Measurements from ENCODE around the gene FAM167B.

FAM167B gene

DNA sequence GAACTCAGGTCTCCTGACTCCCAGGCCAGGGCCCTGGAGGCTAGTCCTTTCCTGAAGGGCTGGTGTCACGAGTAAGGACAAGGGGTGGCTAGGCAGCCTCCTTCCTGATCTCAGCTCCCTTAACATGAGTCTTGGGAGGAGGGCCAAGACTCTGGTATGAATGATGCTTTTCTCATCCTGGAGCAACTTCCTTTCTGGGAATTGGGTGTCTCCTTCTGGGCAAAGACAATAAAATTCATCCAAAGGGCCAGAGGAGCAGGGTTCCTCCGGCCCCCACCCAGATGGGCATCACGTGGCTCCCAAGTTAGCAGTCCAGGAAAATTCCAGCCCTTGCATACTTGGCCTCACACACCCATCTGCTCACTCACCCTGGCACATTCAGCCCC is at the start of gene FAM167B:
FAM167B (plus strand) TSS at position 335 of the 386 bp plus-strand sequence. CDS start 200 bp downstream, outside the sequence.
- no peak for DNase-seq

DNA sequence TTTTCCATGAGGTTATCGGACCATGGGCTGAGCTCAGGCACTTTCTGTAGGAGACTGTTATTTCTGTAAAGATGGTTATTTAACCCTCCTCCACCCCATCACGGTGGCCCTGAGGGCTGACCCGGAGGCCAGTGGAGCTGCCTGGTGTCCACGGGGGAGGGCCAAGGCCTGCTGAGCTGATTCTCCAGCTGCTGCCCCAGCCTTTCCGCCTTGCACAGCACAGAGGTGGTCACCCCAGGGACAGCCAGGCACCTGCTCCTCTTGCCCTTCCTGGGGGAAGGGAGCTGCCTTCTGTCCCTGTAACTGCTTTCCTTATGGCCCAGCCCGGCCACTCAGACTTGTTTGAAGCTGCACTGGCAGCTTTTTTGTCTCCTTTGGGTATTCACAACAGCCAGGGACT is 49.2 kb upstream of the FAM167B start:
- no peak for DNase-seq

DNA sequence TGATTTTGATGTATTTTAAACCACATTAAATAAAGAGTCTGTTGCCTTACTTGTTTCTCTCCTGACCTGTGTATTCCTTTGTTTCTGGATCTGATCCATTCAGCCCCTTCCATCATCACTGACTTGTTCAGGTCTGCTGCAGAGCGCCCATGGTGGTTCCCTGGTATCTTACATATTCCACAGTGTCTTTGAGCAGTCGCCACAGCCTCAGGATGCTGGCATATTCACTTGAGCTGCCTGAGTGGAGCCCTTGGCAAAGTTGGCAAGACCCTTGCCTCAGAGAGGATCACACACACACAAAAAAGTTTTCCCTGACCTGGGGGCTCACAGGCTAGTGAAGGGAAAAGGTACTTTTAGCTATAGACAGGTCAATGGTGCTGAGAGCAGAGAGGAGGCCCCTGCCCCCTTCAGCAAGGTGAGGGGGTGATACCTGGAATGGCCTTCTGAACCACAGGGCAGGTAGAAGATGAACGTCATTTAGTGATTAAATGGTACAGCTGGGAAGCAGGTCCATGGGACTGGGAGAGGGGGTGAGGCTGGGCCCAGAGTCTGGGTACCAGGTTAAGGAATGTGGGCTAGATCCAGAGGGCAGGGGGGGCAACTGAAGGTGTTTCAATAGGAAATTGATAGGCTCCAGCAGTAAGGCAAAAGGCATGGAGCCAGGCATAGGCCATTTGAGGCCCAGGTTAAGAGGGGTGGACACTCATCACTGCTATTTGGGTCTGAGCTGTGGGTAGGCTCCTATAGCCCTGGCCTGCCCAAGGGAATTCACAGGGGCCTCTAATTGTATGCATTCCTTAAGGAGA is 48.6 kb upstream of the FAM167B start:
- DNase-seq: no peak

DNA sequence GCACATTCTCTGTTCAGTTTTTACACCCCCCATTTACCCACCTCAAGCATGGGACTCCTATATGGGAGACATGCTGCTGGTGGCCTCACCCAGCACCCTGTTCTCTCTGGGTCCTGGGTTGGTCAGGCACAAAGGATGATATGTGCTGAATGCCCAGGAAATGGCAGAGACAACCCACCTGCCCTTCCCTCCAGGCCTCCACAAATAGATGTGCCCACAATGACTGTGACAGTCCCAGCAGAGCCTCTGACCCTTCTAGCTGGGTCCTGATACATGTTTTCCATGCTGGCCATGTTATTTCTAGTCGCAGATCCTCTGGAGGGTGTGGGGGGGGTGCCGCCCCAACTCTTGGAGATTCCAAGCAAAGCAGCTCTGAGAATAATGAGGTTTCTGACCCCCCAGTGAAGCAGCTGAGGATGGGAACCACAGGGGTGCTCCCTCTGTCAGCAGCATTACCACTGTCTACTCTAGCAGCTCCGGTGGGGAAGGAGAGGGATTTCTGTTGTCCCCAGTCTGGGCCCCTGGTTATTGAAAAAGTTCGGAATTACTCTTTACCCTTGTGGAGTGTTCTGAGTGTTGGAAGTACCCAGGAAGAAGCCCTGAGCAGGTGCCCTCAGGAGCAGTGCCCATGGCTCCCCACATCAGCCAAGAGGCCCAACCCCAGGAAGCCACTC is 47.8 kb upstream of the FAM167B start:
- no peak for DNase-seq

DNA sequence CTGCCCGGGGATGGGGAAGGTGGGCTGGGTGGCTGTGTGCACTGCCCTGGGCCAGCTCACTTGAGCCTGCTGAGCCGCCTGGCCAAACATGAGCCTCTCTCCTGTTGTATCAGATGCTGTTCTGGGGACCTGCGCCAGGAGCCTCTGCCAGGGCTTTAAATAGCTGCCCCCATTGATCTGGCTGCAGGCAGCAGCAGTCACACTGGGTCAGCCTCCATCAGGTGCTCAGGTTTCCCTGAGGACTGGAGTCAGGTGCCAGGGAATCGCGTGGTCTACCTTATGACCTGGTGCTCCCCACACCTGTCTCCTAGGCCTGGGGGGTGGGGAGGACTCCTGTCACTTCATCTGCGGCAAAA is 47.3 kb upstream of the FAM167B start:
- no peak for DNase-seq

DNA sequence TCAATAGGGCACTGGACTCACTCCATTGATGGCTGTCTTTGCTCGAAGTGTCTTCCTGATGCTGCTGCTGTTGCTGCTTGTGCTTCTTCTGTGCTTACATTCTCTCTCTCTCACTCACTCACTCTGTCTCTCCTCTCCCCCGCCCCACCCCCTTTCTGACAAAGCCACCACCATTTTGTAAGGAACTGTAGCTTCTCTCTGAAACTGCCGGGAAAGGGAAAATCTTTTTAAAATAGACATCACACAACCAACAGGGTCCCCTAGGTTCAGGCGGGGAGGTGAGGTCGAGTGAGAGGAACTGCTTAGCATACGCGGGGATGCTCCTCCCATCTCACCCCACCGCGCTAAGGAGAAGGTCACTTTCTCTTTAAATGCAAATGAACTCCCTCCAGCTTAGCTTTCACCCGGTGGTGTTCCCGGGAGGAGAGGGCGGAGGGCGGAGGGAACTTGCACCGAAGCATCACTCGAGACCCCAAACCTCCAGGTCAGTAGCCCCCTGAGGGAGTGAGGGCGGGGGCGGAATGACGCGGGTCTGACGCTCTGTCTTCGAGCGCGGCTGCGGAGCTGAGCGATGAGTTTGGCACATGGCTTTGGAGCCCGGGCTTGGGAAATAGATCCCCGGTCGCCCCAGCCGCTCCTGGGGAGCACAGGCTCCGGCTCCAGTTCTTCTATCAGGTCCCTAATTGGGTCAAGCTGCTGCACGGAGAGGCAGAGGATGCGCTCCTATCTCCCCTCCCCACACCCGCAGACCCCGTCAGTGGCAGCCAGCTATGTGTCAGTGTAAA is 46.6 kb upstream of the FAM167B start, which contains the start of gene CCDC28B:
CCDC28B (plus strand) TSS at position 370 of the 785 bp plus-strand sequence. CDS start 1,341 bp downstream, outside the sequence.
- peak; percentile 68 for DNase-seq

DNA sequence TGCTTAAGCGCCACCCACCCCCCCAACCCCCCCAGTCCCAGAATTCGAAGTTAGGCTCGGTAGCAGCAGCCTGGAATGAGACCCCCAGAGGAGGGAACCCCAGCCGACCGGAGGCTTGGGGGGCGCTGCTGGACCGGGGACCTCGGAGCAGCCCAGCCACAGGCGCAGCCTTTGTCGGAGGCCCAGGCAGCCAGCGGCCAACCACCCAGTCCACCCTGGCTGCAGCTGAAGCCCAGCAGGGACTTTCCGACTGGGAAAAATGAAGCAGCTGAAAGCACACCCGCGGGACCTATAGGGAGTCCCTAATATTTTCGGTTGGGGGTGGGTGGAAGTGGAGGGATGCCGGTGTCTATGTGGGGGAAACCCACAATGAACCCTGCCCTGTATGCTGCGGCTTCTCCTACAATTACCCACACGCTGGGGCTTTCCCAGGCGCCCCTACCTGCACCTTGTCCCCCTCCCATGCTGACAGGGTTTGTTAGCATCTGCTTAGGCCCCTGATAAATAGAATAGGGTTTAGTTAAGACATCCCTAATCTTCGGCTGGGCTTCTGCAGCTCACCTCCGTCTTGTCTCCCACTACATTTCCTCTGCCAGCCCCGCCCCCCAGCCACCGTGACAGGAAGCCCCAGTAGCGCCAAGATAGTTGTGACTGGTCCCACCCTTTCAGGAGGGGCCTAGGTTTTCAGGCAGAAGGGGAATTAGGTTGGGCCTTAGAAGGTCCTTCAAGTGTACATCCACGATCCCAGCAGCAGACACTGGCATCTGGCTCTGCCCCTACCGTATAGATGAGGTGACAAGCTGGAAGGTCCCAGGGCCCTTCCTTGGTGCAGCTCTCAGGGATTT is 45.8 kb upstream of the FAM167B start:
- peak; percentile 95 for DNase-seq

DNA sequence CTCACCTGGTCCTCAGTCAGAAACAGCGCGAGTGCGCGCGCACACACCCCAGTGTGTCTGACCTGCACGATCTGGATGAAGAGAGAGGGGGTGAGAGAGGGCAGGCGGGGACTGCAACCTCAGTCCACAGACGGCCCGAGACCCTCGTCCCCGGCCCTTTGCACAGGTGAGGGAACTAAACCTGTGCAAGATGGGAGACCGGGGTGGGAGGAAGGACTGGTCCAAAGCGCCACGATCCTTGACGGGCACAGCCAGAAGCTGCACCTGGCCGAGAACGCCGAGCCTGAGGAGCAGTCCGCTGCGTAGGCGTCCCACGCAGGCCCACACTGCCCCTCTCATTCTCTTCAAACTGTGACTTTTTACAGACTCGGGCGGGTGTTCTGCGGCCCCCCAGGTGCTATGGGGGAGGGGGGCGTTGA is 42.1 kb upstream of the FAM167B start:
- DNase-seq: no peak

DNA sequence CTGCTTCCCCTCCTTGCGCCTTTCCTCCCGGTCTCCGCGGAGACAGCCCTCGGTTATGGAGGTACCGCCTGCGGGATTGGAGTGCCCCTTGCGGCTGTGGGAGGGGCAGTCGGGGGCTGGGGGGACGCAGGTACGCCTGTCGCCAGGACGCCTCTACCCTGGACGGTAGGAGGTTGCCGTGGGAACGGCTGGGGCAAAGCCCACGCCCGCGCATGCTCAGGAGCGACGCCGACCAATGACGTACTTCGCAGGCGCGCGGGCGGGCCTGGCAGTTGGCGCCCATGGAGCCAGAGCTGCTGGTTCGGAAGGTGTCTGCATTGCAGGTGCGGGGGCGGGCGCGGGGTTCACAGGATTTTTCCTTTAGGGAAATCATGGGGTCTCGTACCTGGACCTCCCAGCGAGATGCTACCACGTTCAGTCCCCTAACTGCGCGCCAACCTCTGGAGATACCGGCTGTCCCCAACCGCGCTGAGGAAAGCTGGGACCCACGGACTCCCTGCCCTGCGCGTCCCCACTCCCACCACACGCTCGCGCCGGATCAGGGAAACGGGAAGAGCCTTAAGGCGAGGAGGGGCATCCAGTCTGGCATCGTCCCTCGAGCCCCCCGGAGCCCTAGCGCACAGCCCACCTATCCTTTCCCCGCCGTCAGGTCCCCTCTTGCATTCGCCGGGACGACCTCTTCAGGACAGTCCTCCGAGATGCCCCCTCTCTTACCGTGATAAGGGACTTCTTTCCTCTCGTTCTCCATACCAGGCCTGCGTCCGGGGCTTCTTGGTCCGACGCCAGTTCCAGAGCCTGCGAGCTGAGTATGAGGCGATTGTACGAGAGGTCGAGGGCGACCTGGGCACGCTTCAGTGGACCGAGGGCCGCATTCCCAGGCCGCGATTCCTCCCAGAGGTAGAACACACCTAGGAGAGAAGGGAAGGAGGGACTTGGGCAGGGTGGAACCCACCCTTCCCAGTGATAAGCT is 41.3 kb upstream of the FAM167B start, which contains the start of gene IQCC:
IQCC (plus strand) TSS at position 271 of the 970 bp plus-strand sequence; CDS start at position 282, 11 bp downstream.
- DNase-seq: peak; percentile 93

DNA sequence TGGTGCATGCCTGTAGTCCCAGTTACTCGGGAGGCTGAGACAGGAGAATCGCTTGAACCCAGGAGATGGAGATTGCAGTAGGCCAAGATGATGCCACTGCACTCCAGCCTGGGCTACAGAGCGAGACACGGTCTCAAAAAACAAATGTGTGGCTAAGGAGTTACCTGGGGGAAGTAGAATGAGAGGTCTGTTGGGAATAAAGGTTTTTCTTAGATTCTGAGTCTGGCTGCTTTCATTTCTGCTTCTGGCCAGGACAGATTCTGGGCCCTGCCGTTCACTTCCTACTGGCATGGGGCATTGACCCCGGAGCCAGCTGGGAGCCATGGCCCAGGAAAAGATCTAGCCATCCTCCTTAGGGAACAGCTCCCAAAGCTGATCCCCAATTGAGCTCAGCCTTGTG is 38.6 kb upstream of the FAM167B start:
- DNase-seq: no peak

DNA sequence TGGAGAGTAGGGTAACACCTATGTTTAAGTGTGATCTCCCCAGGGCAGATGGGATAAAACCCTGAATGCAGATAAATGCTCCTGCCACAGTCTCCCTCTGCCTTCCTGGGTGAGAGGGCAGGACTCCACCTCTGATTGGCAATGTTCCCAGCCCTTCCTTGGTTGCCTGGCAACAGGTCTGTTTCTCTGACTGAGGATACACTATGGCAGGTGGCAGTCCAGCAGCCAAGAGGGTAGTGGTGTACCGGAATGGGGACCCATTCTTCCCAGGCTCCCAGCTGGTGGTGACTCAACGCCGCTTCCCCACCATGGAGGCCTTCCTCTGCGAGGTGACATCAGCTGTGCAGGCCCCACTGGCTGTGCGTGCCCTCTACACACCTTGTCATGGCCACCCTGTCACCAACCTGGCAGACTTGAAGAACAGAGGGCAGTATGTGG is 38.1 kb upstream of the FAM167B start, which contains the start of gene DCDC2B:
DCDC2B (plus strand) TSS at position 199 of the 438 bp plus-strand sequence; CDS start at position 204, 5 bp downstream.
- DNase-seq: peak; percentile 72

DNA sequence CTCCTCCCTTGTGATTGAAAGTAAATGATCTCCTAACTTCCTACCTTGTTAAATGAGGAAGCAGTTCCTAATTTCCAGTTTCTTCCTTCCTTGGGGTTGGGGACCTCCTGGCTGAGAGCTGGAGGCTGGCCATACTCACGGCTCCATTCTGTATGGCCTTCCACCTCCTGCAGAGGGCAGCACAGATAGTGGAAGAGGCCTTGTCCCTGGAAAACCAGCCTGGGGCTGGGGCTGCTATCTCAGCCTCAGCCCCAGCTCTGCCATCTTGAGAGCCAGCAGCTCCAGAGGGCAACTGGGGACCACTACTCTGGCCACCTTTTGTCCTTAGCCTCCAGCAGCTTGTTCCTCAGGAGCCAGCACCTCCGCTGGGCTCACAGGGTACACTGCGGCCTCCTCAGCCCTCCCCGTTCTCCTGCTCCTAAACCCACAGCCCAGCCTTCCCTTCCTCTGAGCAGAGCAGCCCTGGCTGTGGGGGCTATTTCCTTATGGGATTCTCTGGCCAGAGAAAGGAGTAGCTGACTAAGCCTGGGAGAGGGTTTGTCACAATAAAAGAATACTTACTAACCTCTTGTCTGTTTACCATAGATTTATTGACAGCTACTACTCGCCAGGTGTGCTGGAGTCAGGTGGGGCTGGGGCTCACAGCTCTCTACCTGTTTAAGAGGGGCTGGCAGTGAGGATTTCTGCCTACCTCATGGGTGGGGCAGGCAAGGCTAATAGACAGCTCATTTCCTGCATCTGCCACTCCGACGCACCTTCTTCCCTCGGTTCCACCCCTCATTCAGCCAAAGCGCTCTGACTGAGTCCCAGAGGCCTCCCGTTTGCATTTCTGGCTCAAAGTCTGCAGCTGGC is 31.2 kb upstream of the FAM167B start:
- DNase-seq: peak; percentile 85

DNA sequence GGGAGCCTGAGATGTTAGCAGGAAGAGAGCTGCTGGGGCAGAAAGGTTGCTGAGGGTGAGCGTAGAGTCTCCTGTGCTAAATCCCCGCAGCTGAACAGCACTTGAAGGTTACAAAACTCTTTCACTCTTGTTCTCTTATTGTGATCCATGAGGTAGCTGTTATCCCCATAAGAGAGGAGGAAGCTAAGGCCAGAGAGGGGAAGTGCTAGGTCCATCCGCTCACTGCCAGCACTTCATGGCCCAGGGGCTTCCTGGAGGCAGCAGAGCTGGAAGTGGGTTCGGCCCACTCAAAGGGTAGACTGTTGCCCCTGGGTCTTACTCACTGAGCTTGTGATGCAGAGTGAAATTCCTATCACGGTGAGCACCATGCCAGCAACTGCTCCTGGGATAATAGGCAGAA is 30.5 kb upstream of the FAM167B start:
- DNase-seq: no peak

DNA sequence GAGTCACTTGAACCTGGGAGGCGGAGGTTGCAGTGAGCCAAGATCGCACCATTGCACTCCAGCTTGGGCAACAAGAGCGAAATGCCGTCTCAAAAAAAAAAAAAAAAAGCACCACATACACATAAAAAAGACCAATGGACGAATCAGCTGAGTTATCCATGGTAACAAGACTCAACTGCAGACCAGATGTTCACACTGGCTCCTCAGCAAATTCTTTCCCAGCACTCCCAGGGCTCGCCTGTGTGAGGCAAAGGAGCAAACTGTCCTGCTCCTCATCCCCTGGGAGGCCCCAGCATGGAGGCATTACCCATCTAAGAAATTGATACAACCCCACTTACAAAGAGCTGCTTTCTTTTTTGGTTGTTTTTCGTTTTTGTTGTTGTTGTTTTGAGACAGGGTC is 28.0 kb upstream of the FAM167B start:
- no peak for DNase-seq

DNA sequence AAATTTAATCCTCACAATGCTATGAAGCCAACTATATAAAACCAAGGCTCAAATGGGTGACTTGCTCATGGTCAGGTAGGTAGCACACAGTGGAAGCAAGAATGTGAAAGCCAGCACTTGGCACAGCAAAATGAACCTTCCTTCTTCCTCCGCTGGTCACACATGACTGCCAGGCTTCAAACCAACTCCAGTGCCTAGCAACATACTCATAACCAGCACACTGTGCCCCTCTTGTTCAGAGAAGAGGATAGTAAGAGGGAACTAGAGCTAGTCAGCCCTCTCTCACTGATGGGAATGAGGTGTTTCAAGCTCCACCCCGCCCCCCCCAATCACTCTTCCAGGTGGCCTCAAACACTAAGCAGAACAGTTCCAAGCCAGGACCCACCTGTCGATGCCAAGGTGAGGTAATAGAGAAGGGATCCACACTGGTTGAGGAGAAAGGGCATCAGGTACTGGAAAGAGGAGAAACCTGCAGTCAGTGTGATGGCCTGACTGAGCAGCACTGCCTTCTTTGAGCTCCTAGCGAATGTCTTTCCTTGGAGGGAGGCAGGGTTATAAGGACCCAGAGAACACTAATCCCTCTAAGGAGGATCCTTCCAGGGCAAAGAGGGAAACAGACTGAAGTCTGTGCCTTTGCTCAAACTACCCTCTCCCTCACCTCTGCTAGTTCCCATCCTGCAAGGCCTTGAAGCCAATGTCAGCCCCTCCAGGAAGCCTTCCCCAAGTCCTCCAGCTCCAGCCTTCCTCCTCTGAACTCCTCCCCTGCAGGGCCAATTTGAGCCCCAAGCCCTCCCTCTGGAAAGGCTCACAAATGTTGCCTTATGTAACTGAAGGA is 26.1 kb upstream of the FAM167B start:
- no peak for DNase-seq

DNA sequence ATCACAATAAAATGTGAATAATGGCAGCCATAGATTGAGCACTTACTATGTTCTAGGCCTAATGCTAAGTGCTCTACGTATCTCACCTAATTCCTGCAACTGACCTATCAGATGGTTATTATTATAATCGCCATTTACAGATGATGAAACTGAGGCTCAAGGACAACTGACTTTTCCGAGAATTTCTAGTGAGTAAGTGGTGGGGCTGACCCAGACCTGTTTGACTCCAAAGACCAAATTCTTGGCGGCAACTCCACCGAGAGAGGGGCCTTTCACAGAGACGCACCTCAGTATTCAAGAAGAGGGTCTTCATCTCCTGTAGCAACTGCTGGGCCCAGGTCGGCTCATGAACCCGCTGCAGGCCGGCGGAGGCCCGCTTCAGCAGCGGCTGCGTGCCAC is 25.4 kb upstream of the FAM167B start:
- DNase-seq: no peak

DNA sequence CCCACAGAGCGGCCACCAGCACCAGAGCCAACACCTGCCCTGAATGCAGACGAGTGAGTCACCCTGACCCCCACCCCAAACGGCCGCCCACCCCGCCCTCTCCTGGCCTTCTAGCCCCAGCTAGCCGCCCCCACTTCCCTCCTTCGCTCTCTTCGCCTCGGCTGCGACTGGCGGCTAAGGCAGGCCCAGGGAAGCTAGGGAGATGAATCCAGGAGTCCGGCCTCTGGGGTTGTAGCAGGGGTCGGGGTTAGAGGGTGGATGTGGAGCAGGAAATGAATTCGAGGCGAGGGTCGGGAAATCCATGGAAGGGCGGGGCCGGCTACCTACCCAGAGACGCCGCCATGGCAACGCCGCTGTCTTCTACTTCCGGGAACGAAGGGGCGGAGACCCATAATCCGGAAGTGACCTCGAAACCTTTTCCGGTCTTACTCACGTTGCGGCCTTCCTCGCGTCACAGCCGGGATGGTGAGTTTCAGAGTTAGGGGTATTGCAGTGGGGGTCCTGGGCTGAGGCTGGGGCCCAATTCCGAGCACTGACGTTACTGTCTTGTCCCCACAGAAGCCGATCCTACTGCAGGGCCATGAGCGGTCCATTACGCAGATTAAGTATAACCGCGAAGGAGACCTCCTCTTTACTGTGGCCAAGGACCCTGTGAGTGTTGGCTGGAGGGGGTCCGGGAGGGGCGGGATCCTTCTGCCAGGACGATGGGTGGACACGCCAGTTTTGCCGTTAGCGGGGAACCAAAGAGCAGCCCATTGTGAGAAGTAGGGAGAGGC is 24.9 kb upstream of the FAM167B start, which contains the start of the genes EIF3I and TMEM234:
EIF3I (plus strand) TSS at position 428 of the 776 bp plus-strand sequence; CDS start at position 463, 35 bp downstream.
TMEM234 (minus strand) TSS at position 374 of the 776 bp plus-strand sequence; CDS start at position 343, 31 bp downstream.
- DNase-seq: peak; percentile 97

DNA sequence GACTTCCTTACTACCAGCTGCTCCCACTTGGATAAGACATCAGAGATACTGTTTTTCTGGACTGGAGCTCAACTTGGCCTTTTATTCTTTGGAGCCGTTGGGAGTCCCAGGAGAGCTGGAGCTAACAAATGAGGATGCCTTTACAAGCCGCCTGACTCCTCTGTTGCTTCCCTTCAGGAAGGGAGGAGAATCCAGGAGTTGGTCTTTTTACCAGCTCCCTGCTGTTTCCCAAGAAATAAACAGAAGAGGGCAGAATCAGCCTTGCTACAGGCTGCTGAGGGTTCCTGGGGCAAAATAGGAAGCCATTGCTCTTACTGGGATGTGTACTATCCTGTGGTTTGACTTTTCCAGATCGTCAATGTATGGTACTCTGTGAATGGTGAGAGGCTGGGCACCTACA is 23.3 kb upstream of the FAM167B start:
- DNase-seq: no peak
